Smooth muscle cell (in vitro differentiated cells): ENCODE measurements around the gene MS4A2. TPM values are rescaled to one million over a fixed set of nuclear protein-coding genes. Genes with fewer than 3 reads are reported as not detected.

Experiments
- DNase-seq: peaks from one replicate; lab custom pipeline; 2025; ENCODE audit not compliant: unreplicated experiment; lab: John Stamatoyannopoulos, UW
- H2AFZ ChIP-seq: fragments of 200-600 bp; sonication (generic); 2 replicates; pipeline ENCODE4 v1.6.0; 2016; ENCODE audit warnings: antibody characterized with exemption, low read depth, mild to moderate bottlenecking
- H3F3A ChIP-seq: fragments of 200-600 bp; sonication (generic); 2 replicates; pipeline ENCODE4 v1.6.0; 2017; ENCODE audit warnings: antibody characterized with exemption, low read depth
- H3K27ac ChIP-seq: fragments of 200-600 bp; sonication (generic); 2 replicates; pipeline ENCODE4 v1.5.1; 2016; ENCODE audit warnings: low read depth, mild to moderate bottlenecking
- H3K27me3 ChIP-seq: fragments of 200-600 bp; sonication (generic); 2 replicates; pipeline ENCODE4 v1.6.1; 2016; ENCODE audit warnings: low read depth, mild to moderate bottlenecking
- H3K36me3 ChIP-seq: fragments of 200-600 bp; sonication (generic); 2 replicates; pipeline ENCODE4 v1.5.1; 2016; ENCODE audit warnings: low read depth
- H3K4me1 ChIP-seq: fragments of 200-600 bp; sonication (generic); 2 replicates; pipeline ENCODE4 v1.5.1; 2016; ENCODE audit warnings: low read depth
- H3K4me2 ChIP-seq: fragments of 200-600 bp; sonication (generic); 2 replicates; pipeline ENCODE4 v1.6.0; 2016; ENCODE audit warnings: mild to moderate bottlenecking
- H3K4me3 ChIP-seq: fragments of 200-600 bp; sonication (generic); 2 replicates; pipeline ENCODE4 v1.5.1; 2016; ENCODE audit warnings: mild to moderate bottlenecking
- H3K79me2 ChIP-seq: fragments of 200-600 bp; sonication (generic); 2 replicates; pipeline ENCODE4 v1.6.0; 2016; ENCODE audit warnings: low read depth, mild to moderate bottlenecking
- H3K9ac ChIP-seq: fragments of 200-600 bp; sonication (generic); 2 replicates; pipeline ENCODE4 v1.6.0; 2016; ENCODE audit warnings: low read depth
- H3K9me3 ChIP-seq: fragments of 200-600 bp; sonication (generic); replicated peaks from 2 replicates; pipeline ENCODE4 v1.5.1; 2016; ENCODE audit warnings: low read depth
- H4K20me1 ChIP-seq: fragments of 200-600 bp; sonication (generic); 2 replicates; pipeline ENCODE4 v1.6.0; 2016; ENCODE audit warnings: low read depth
- CTCF ChIP-seq: fragments of 200-600 bp; sonication (generic); IDR thresholded peaks from 2 replicates; pipeline ENCODE4 v1.5.1; 2017; ENCODE audit warnings: borderline replicate concordance, mild to moderate bottlenecking, antibody characterized with exemption; ENCODE audit not compliant: insufficient read depth, poor library complexity, severe bottlenecking
- WGBS: methylation state at CpG from one replicate; pipeline ENCODE4 v1.1.7; 2016; ENCODE audit warnings: low lambda C conversion rate; 5-methylcytosine and 5-hydroxymethylcytosine counted together
- polyA plus RNA-seq: library from polyadenylated mRNA; unstranded; fragments of >200 nt; fragmentation: Nextera tagmentation; extraction: Ambion mirVana; gene quantifications from 2 replicates; pipeline ENCODE4 v1.2.1, GENCODE V29; 2016
- total RNA-seq: library from RNA; depleted of rRNA; stranded (reverse); fragments of >200 nt; gene quantifications from 2 replicates; pipeline ENCODE4 v1.2.3, GENCODE V29; 2014

Gene MS4A2
- total and polyA plus RNA-seq, 2 experiments from 2014 or later = not detected

DNA sequence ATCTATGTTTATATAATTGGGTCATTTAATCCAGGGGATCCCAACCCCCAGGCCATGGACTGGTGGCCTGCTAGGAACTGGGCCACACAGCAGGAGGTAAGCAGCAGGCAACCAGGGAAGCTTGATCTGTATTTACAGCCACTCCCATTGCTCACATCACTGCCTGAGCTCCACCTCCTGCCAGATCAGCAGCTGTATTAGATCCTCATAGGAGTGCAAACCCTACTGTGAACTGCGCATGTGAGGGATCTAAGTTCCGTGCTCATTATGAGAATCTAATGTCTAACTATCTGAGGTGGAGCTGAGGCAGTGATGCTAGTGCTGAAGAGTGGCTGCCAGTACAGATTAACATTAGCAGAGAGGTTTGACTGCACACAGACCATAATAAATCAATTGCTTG is 32.8 kb downstream of the MS4A2 start:
- H3F3A ChIP-seq = no peaks in the 10 kb centered on the region
- H3K79me2 ChIP-seq = no peaks in the 10 kb centered on the region
- H3K27ac ChIP-seq = no peak overlapping the region
- no peaks in the 10 kb centered on the region for H4K20me1 ChIP-seq
- no peak overlapping the region for H2AFZ ChIP-seq
- DNase-seq = no peak
- whole genome bisulfite sequencing = 82% methylated on average over 2 of the region's 2 CpGs
- no peaks in the 10 kb centered on the region for H3K4me1 ChIP-seq
- H3K4me3 ChIP-seq = no peak overlapping the region
- no peak for TF ChIP-seq CTCF
- H3K9ac ChIP-seq = no peak overlapping the region
- no peaks in the 10 kb centered on the region for H3K27me3 ChIP-seq
- H3K4me2 ChIP-seq = no peak overlapping the region
- H3K36me3 ChIP-seq = no peaks in the 10 kb centered on the region
- H3K9me3 ChIP-seq = no peaks in the 10 kb centered on the region

- Histone ChIP-seq H3K27me3 (no peaks in the 10 kb centered on the region), H2AFZ (no peak overlapping the region)
These were observed 34.1 kb downstream of the MS4A2 start for GRCh38 chr11:60122414-60123036.

GRCh38 chr11:60124802-60125432 is 36.5 kb downstream of the MS4A2 start:
- no peak overlapping the region for H2AFZ ChIP-seq
- H4K20me1 ChIP-seq = no peaks in the 10 kb centered on the region
- 63% methylated on average over 11 of the region's 11 CpGs for WGBS
- no peak overlapping the region for H3K27ac ChIP-seq
- H3K9ac ChIP-seq = no peak overlapping the region
- H3K4me2 ChIP-seq = no peak overlapping the region
- no peaks in the 10 kb centered on the region for H3K36me3 ChIP-seq
- H3K4me1 ChIP-seq = no peaks in the 10 kb centered on the region
- TF ChIP-seq CTCF = no peak
- no peaks in the 10 kb centered on the region for H3K27me3 ChIP-seq
- no peak overlapping the region for H3K4me3 ChIP-seq
- no peak for DNase-seq
- no peaks in the 10 kb centered on the region for H3F3A ChIP-seq
- no peaks in the 10 kb centered on the region for H3K79me2 ChIP-seq
- H3K9me3 ChIP-seq = no peaks in the 10 kb centered on the region

More at GRCh38 chr11:60122414-60123036, 34.1 kb downstream of the MS4A2 start:
- DNase-seq = no peak
- Histone ChIP-seq H3K9ac (no peak overlapping the region), H3K4me1 (no peaks in the 10 kb centered on the region), H3K9me3 (no peaks in the 10 kb centered on the region), H3K4me3 (no peak overlapping the region), H3K4me2 (no peak overlapping the region), H3F3A (no peaks in the 10 kb centered on the region), H4K20me1 (no peaks in the 10 kb centered on the region), H3K36me3 (no peaks in the 10 kb centered on the region), H3K79me2 (no peaks in the 10 kb centered on the region), H3K27ac (no peak overlapping the region)
- WGBS = 77% methylated on average over 3 of the region's 3 CpGs
- TF ChIP-seq CTCF = no peak
